ENCODE data around the gene AKAP13. TPM values are rescaled to one million over a fixed set of nuclear protein-coding genes. Genes with fewer than 3 reads are reported as not detected.
A peak's percentile ranks its signal among the peaks of the same experiment; 100 is the strongest.

AKAP13 gene
- total RNA-seq, 6 donors from 2014 or later, result 329 to 1,278 (median 748) TPM

- Histone ChIP-seq H3K27me3 (no peaks in the 10 kb centered on the region), H3K4me3 (no peak overlapping the region), H3K27ac (peak overlapping the region in 3 of 4 donors; percentile 24 to 46 (median 42)), H3K4me1 (peaks cover 13 to 45% (median 39%) of the 10 kb centered on the region in 4 donors), H3K9me3 (no peaks in the 10 kb centered on the region), H3K36me3 (no peaks in the 10 kb centered on the region)
- ATAC-seq (ENCODE audit: low FRiP score in 2 of 2) (no peak), DNase-seq (no peak)
- TF ChIP-seq POLR2AphosphoS5 (IDR thresholded peaks at IDR 0.05), result no peak
- TF ChIP-seq CTCF (IDR thresholded peaks at IDR 0.05), result no peak
- TF ChIP-seq POLR2A (IDR thresholded peaks at IDR 0.05), result no peak
- TF ChIP-seq EP300 (IDR thresholded peaks at IDR 0.05), result no peak
- WGBS, 2 donors, result 35 to 59% methylated on average over 2 of the region's 2 CpGs
Measured at GRCh38 chr15:85394554-85395333, 14.3 kb downstream of the AKAP13 start.

- Histone ChIP-seq H3K27me3 (no peaks in the 10 kb centered on the region), H3K27ac (no peak overlapping the region), H3K9me3 (no peaks in the 10 kb centered on the region), H3K4me3 (no peak overlapping the region), H3K4me1 (peaks cover 13 to 55% (median 48%) of the 10 kb centered on the region in 4 donors), H3K36me3 (no peaks in the 10 kb centered on the region)
- WGBS, 2 donors, result 70 to 82% methylated on average over 3 of the region's 3 CpGs
- DNase-seq (no peak), ATAC-seq (ENCODE audit: low FRiP score in 2 of 2) (no peak)
- no peak for TF ChIP-seq POLR2A (IDR thresholded peaks at IDR 0.05)
- TF ChIP-seq CTCF (IDR thresholded peaks at IDR 0.05), result no peak
- no peak for TF ChIP-seq POLR2AphosphoS5 (IDR thresholded peaks at IDR 0.05)
- TF ChIP-seq EP300 (IDR thresholded peaks at IDR 0.05), result no peak
Measured at GRCh38 chr15:85396554-85396953, 16.2 kb downstream of the AKAP13 start.

GRCh38 chr15:85397151-85397550 lies 16.7 kb downstream of the AKAP13 start:
- 56 to 68% methylated on average over 3 of the region's 3 CpGs for WGBS, 2 donors
- peaks cover 17 to 61% (median 54%) of the 10 kb centered on the region in 4 donors for H3K4me1 ChIP-seq
- H3K4me3 ChIP-seq, result no peak overlapping the region
- no peak overlapping the region for H3K27ac ChIP-seq
- no peaks in the 10 kb centered on the region for H3K27me3 ChIP-seq
- DNase-seq, result no peak
- no peak for TF ChIP-seq EP300 (IDR thresholded peaks at IDR 0.05)
- TF ChIP-seq CTCF (IDR thresholded peaks at IDR 0.05), result no peak
- TF ChIP-seq POLR2A (IDR thresholded peaks at IDR 0.05), result no peak
- no peak for TF ChIP-seq POLR2AphosphoS5 (IDR thresholded peaks at IDR 0.05)
- H3K36me3 ChIP-seq, result no peaks in the 10 kb centered on the region
- no peaks in the 10 kb centered on the region for H3K9me3 ChIP-seq
- no peak for ATAC-seq (ENCODE audit: low FRiP score in 2 of 2)

GRCh38 chr15:85397926-85398325 lies 17.5 kb downstream of the AKAP13 start:
- ATAC-seq (ENCODE audit: low FRiP score in 2 of 2) (peak in 1 of 2 donors; percentile 69), DNase-seq (no peak)
- no peaks in the 10 kb centered on the region for H3K36me3 ChIP-seq
- no peak overlapping the region for H3K27ac ChIP-seq
- H3K27me3 ChIP-seq, result no peaks in the 10 kb centered on the region
- H3K9me3 ChIP-seq, result no peaks in the 10 kb centered on the region
- peaks cover 25 to 65% (median 58%) of the 10 kb centered on the region in 4 donors for H3K4me1 ChIP-seq
- TF ChIP-seq EP300 (IDR thresholded peaks at IDR 0.05), result no peak
- TF ChIP-seq CTCF (IDR thresholded peaks at IDR 0.05), result no peak
- TF ChIP-seq POLR2A (IDR thresholded peaks at IDR 0.05), result no peak
- TF ChIP-seq POLR2AphosphoS5 (IDR thresholded peaks at IDR 0.05), result no peak
- 73 to 74% methylated on average over 3 of the region's 3 CpGs for WGBS, 2 donors
- H3K4me3 ChIP-seq, result no peak overlapping the region
